IPS-18a (cell line): Measurements from ENCODE around the gene NXNL2.

ENCODE experiments used
- H3K27ac ChIP-seq: one replicate; pipeline ENCODE4 v1.5.1; 2013; ENCODE audit warnings: low read length
- H3K27me3 ChIP-seq: one replicate; pipeline ENCODE4 v1.6.1; 2013; ENCODE audit warnings: mild to moderate bottlenecking, low read length; ENCODE audit not compliant: control insufficient read depth, insufficient read depth
- H3K36me3 ChIP-seq: one replicate; pipeline ENCODE4 v1.6.1; 2013; ENCODE audit warnings: low read depth, low read length; ENCODE audit not compliant: control insufficient read depth
- H3K4me1 ChIP-seq: one replicate; pipeline ENCODE4 v1.6.1; 2013; ENCODE audit warnings: low read depth, low read length; ENCODE audit not compliant: control insufficient read depth
- H3K4me3 ChIP-seq: one replicate; pipeline ENCODE4 v1.5.1; 2013; ENCODE audit warnings: low read length
- H3K9ac ChIP-seq: one replicate; pipeline ENCODE4 v1.6.1; 2013; ENCODE audit warnings: mild to moderate bottlenecking, low read length, moderate library complexity
- H3K9me3 ChIP-seq: one replicate; pipeline ENCODE4 v1.6.1; 2013; ENCODE audit warnings: low read depth, low read length; ENCODE audit not compliant: control insufficient read depth

Gene NXNL2

GRCh38 chr9:88511906-88512305 lies 23.1 kb upstream of the NXNL2 start:
- no peak overlapping the region for H3K9ac ChIP-seq
- H3K27ac ChIP-seq = no peak overlapping the region
- H3K4me3 ChIP-seq = no peak overlapping the region
- H3K27me3 ChIP-seq = no peaks in the 10 kb centered on the region
- H3K36me3 ChIP-seq = no peaks in the 10 kb centered on the region
- no peaks in the 10 kb centered on the region for H3K4me1 ChIP-seq
- peaks cover 2% of the 10 kb centered on the region for H3K9me3 ChIP-seq

GRCh38 chr9:88514247-88514646 lies 20.7 kb upstream of the NXNL2 start:
- H3K9ac ChIP-seq = no peak overlapping the region
- peaks cover 2% of the 10 kb centered on the region for H3K9me3 ChIP-seq
- no peak overlapping the region for H3K4me3 ChIP-seq
- H3K27me3 ChIP-seq = no peaks in the 10 kb centered on the region
- no peaks in the 10 kb centered on the region for H3K4me1 ChIP-seq
- H3K36me3 ChIP-seq = no peaks in the 10 kb centered on the region
- no peak overlapping the region for H3K27ac ChIP-seq

DNA sequence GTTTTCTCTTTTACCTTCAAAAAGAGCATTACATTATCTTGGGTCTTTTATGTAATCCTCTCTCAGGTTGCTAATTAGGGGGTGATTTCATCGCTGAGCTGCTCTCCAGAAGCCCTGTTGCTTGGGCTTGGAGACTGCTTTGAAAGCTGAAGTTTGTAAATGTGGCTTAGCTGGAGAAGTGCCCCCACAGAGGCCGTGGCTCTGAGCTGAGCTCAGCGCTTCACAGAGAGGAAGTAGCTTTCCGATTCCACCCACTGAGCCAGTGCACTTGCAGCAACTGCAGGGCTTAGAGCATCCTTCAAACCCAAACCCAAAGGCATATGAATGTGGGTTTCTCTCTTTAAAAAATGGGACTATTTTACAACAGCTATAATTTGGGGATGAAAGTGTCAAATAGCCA lies 13.7 kb upstream of the NXNL2 start:
- Histone ChIP-seq H3K27ac (no peak overlapping the region), H3K4me1 (peaks cover 4% of the 10 kb centered on the region), H3K9me3 (no peaks in the 10 kb centered on the region)

GRCh38 chr9:88522360-88522759 lies 12.6 kb upstream of the NXNL2 start:
- H3K27ac ChIP-seq = no peak overlapping the region
- H3K9ac ChIP-seq = no peak overlapping the region
- H3K27me3 ChIP-seq = no peaks in the 10 kb centered on the region
- peaks cover 4% of the 10 kb centered on the region for H3K4me1 ChIP-seq
- no peaks in the 10 kb centered on the region for H3K9me3 ChIP-seq
- no peaks in the 10 kb centered on the region for H3K36me3 ChIP-seq
- H3K4me3 ChIP-seq = no peak overlapping the region

More for the DNA sequence above, 13.7 kb upstream of the NXNL2 start:
- no peaks in the 10 kb centered on the region for H3K27me3 ChIP-seq
- H3K4me3 ChIP-seq = no peak overlapping the region
- H3K36me3 ChIP-seq = no peaks in the 10 kb centered on the region
- no peak overlapping the region for H3K9ac ChIP-seq

DNA sequence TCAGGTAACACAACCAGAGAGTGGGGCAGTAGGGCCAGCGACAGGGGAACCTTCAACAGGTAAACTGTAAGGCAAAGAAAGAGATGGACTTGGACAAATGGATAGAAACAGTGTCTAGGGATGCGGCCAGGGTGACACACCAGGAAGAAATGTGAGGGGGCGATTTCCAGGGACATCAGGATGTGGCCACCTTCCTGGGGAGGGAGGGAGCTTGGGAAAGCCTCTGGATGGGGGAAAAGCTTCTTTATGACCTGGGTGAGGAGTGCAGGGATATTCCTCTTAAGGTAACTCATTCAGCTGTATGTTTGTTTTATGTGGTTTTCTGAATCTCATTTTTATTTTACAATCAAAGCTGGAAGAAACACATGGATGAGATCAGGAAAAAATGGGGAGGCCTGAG lies 11.9 kb upstream of the NXNL2 start:
- Histone ChIP-seq H3K4me3 (no peak overlapping the region), H3K27me3 (no peaks in the 10 kb centered on the region), H3K36me3 (no peaks in the 10 kb centered on the region), H3K9me3 (no peaks in the 10 kb centered on the region), H3K4me1 (peaks cover 4% of the 10 kb centered on the region), H3K9ac (no peak overlapping the region), H3K27ac (no peak overlapping the region)

GRCh38 chr9:88524911-88525310 lies 10.1 kb upstream of the NXNL2 start:
- H3K9ac ChIP-seq = no peak overlapping the region
- H3K9me3 ChIP-seq = no peaks in the 10 kb centered on the region
- H3K27me3 ChIP-seq = no peaks in the 10 kb centered on the region
- H3K27ac ChIP-seq = no peak overlapping the region
- H3K36me3 ChIP-seq = no peaks in the 10 kb centered on the region
- H3K4me3 ChIP-seq = no peak overlapping the region
- no peaks in the 10 kb centered on the region for H3K4me1 ChIP-seq

DNA sequence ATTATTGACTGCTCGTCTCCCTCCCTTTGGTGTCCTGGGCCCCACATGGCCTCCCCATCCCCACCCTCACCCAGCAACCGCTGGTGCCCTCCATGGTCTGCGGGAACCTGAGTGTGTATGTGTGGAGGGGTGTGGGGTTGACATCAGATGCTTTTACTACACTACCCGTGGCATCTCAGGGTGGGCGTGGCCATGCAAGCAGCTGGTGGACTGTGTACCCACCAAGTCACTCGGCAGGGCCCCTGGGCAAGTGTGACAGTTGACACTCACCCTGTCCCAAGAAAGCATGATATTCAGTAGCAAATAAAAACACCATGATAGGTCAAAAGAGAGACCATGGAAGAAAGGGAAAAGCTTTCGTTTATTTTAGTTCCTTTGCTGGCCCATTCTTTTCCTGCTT lies 7.4 kb upstream of the NXNL2 start:
- Histone ChIP-seq H3K27ac (no peak overlapping the region), H3K9ac (no peak overlapping the region), H3K4me3 (no peak overlapping the region), H3K4me1 (peaks cover 5% of the 10 kb centered on the region), H3K36me3 (no peaks in the 10 kb centered on the region), H3K9me3 (no peaks in the 10 kb centered on the region), H3K27me3 (peaks cover 6% of the 10 kb centered on the region)

DNA sequence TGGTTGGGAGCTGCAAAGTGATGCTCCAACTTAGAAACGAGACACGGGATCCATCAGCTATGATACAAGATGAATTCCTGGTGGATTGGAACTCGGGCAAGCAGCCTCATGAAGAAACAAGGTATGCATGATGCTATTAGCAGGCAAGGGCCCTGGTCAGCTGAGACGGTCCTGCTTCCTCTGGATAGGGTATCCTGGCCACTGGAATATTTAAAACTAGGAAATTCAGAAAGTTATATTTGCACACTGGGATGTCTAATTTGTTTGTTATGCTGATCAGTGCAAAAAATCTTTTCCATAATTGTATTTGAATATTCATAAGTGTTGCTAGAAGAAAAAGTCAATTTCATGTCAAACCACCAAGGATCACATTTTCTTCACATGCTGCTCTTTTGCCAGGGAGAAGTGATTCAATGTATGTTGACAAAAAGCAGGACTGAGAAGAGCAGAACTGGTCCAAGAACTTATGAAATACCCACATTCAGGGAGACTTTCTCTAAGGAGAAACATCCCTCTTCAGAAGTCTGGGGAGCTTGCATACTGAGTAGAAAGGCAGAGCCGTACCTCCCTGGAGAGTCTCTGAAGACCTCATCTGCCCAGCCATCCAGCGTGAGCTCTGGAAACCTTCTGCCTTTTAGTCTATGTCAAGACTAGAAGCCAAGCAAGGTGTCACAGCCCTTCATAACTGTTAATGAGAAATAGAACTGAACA lies 6.7 kb upstream of the NXNL2 start:
- Histone ChIP-seq H3K36me3 (no peaks in the 10 kb centered on the region), H3K27ac (no peak overlapping the region), H3K9ac (no peak overlapping the region), H3K9me3 (no peaks in the 10 kb centered on the region), H3K4me3 (no peak overlapping the region), H3K27me3 (peaks cover 13% of the 10 kb centered on the region), H3K4me1 (peaks cover 5% of the 10 kb centered on the region)

GRCh38 chr9:88529496-88529895 lies 5.5 kb upstream of the NXNL2 start:
- Histone ChIP-seq H3K4me3 (no peak overlapping the region), H3K36me3 (no peaks in the 10 kb centered on the region), H3K27me3 (peaks cover 21% of the 10 kb centered on the region), H3K9me3 (no peaks in the 10 kb centered on the region), H3K4me1 (peaks cover 5% of the 10 kb centered on the region), H3K9ac (no peak overlapping the region), H3K27ac (no peak overlapping the region)

- Histone ChIP-seq H3K27ac (no peak overlapping the region), H3K9me3 (no peaks in the 10 kb centered on the region)
These were observed 4.9 kb upstream of the NXNL2 start for GRCh38 chr9:88530051-88530450.

DNA sequence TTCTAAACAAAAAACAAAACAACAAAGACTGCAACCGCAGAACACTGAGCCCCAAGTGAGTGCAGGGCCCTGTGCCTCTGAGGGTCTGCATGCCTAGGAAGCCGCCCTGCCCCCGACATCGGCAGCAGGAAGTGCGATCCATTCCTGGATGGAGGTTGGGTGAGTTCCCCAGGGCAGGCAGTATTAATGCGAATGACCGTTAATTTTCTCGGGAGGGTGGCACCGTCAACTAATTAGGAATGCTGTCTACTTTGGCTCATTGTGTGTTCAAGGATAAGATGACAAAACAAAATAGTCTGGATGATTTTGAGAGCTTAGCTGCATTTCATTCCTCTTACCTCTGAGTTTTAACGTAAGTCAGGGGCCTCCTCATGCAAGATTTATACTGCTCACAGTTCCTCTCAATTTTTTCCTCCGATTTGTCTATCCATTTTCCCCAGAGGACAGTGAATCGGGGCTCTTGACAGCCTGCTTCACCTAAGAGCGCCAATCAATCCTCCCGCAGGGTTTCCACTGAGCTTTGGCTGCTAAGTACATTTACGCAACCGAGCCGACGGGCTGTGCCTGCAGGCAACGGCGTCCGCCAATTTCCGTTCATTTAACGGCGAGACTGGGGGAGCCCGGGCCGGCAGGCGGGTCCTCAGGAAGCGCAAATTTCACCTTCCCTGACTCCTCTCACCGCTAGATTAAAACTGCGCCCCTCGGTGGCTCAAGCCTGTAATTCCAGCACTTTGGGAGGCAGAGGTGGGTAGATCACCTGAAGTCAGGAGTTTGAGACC lies 2.9 kb upstream of the NXNL2 start:
- H3K36me3 ChIP-seq = no peaks in the 10 kb centered on the region
- peak overlapping the region; percentile 51 for H3K9ac ChIP-seq
- H3K4me1 ChIP-seq = peaks cover 5% of the 10 kb centered on the region
- no peak overlapping the region for H3K27ac ChIP-seq
- H3K4me3 ChIP-seq = peak overlapping the region; percentile 70
- no peaks in the 10 kb centered on the region for H3K9me3 ChIP-seq
- H3K27me3 ChIP-seq = peaks cover 42% of the 10 kb centered on the region

More at GRCh38 chr9:88530051-88530450, 4.9 kb upstream of the NXNL2 start:
- H3K27me3 ChIP-seq = peaks cover 22% of the 10 kb centered on the region
- no peaks in the 10 kb centered on the region for H3K36me3 ChIP-seq
- H3K4me3 ChIP-seq = no peak overlapping the region
- peaks cover 5% of the 10 kb centered on the region for H3K4me1 ChIP-seq
- no peak overlapping the region for H3K9ac ChIP-seq
